ENCODE data around the gene GRID2. TPM values are rescaled to one million over a fixed set of nuclear protein-coding genes. Genes with fewer than 3 reads are reported as not detected.

Gene GRID2
- polyA plus RNA-seq, 1 experiment = not detected

GRCh38 chr4:93232883-93233282, 929.1 kb downstream of the GRID2 start:
- no peaks in the 10 kb centered on the region for H3K27me3 ChIP-seq (ENCODE audit: control insufficient read depth, insufficient read depth, low read length)
- DNase-seq (ENCODE audit: low read depth, low spot score) = no peak
- H3K9me3 ChIP-seq (ENCODE audit: control insufficient read depth, insufficient read depth, low read length) = no peaks in the 10 kb centered on the region
- TF ChIP-seq CTCF (IDR thresholded peaks at IDR 0.05; ENCODE audit: low read depth, low read length) = no peak
- no peak overlapping the region for H3K27ac ChIP-seq (ENCODE audit: low read depth, low read length)
- POLR2A ChIA-PET = no interaction called here
- CTCF ChIA-PET = no interaction called here
- no peak overlapping the region for H3K4me3 ChIP-seq (ENCODE audit: low read depth, low read length)

- Histone ChIP-seq H3K27ac (ENCODE audit: low read depth, low read length) (no peak overlapping the region), H3K9me3 (ENCODE audit: control insufficient read depth, insufficient read depth, low read length) (no peaks in the 10 kb centered on the region), H3K4me3 (ENCODE audit: low read depth, low read length) (no peak overlapping the region), H3K27me3 (ENCODE audit: control insufficient read depth, insufficient read depth, low read length) (no peaks in the 10 kb centered on the region)
- no peak for TF ChIP-seq CTCF (IDR thresholded peaks at IDR 0.05; ENCODE audit: low read depth, low read length)
- ChIA-PET CTCF (no interaction called here), POLR2A (no interaction called here)
- no peak for DNase-seq (ENCODE audit: low read depth, low spot score)
Observed at GRCh38 chr4:93237521-93237920, 933.8 kb downstream of the GRID2 start.

- Histone ChIP-seq H3K27ac (ENCODE audit: low read depth, low read length) (no peak overlapping the region), H3K4me3 (ENCODE audit: low read depth, low read length) (no peak overlapping the region), H3K9me3 (ENCODE audit: control insufficient read depth, insufficient read depth, low read length) (no peaks in the 10 kb centered on the region), H3K27me3 (ENCODE audit: control insufficient read depth, insufficient read depth, low read length) (no peaks in the 10 kb centered on the region)
- ChIA-PET CTCF (no interaction called here), POLR2A (no interaction called here)
- DNase-seq (ENCODE audit: low read depth, low spot score) = no peak
- no peak for TF ChIP-seq CTCF (IDR thresholded peaks at IDR 0.05; ENCODE audit: low read depth, low read length)
Observed at GRCh38 chr4:93243262-93243661, 939.5 kb downstream of the GRID2 start.

- H3K27me3 ChIP-seq (ENCODE audit: control insufficient read depth, insufficient read depth, low read length) = no peaks in the 10 kb centered on the region
- no peaks in the 10 kb centered on the region for H3K9me3 ChIP-seq (ENCODE audit: control insufficient read depth, insufficient read depth, low read length)
- TF ChIP-seq CTCF (IDR thresholded peaks at IDR 0.05; ENCODE audit: low read depth, low read length) = no peak
- H3K4me3 ChIP-seq (ENCODE audit: low read depth, low read length) = no peak overlapping the region
- no peak overlapping the region for H3K27ac ChIP-seq (ENCODE audit: low read depth, low read length)
- ChIA-PET POLR2A (no interaction called here), CTCF (no interaction called here)
- no peak for DNase-seq (ENCODE audit: low read depth, low spot score)
Observed at GRCh38 chr4:93261207-93261606, 957.4 kb downstream of the GRID2 start.

GRCh38 chr4:93263166-93263565, 959.4 kb downstream of the GRID2 start:
- no peaks in the 10 kb centered on the region for H3K27me3 ChIP-seq (ENCODE audit: control insufficient read depth, insufficient read depth, low read length)
- ChIA-PET CTCF (no interaction called here), POLR2A (no interaction called here)
- H3K9me3 ChIP-seq (ENCODE audit: control insufficient read depth, insufficient read depth, low read length) = no peaks in the 10 kb centered on the region
- H3K4me3 ChIP-seq (ENCODE audit: low read depth, low read length) = no peak overlapping the region
- TF ChIP-seq CTCF (IDR thresholded peaks at IDR 0.05; ENCODE audit: low read depth, low read length) = no peak
- H3K27ac ChIP-seq (ENCODE audit: low read depth, low read length) = no peak overlapping the region
- DNase-seq (ENCODE audit: low read depth, low spot score) = no peak

Measured in AG04450 (cell line).